Sciatic nerve (tissue), 2 donors: ENCODE measurements around the gene AMZ2. TPM values are rescaled to one million over a fixed set of nuclear protein-coding genes. Genes with fewer than 3 reads are reported as not detected.

Experiments used
- ATAC-seq: fragments of 200-7000 bp; cut with Tn5 transposase; one replicate; pipeline ENCODE4 v1.9.1; 2020; ENCODE audit warnings: mild to moderate bottlenecking, moderate library complexity
- DNase-seq: peaks from one replicate; pipeline ENCODE4 v3.0.0-alpha.2; 2020; ENCODE audit warnings: low spot score
- intact Hi-C: fragments of 100-400 bp; cut with DNase I; formaldehyde crosslinking; loops from one replicate; pipeline ENCODE4 v1.14.2; 2022
- total RNA-seq: library from RNA; stranded (reverse); fragmentation: NEBNext Ultra II Directional; extraction: Animal tissue kit (Norgen Biotek cat#: 25700); gene quantifications from one replicate; pipeline ENCODE4 v1.2.1, GENCODE V29; 2021
- donor health status: DM: no; HTN: no; CAD: no.
- donor health status: DM: no; HTN: no; CAD: no.

The AMZ2 gene
- total RNA-seq, 1 donor from 2014 or later: 62.1 TPM

GRCh38 chr17:68299817-68300216 lies 52.0 kb downstream of the AMZ2 start:
- intact Hi-C loops: no loop called here
- DNase-seq (no peak), ATAC-seq (no peak)

GRCh38 chr17:68301438-68301959 lies 53.7 kb downstream of the AMZ2 start:
- no peak for DNase-seq

GRCh38 chr17:68302066-68302564 lies 54.3 kb downstream of the AMZ2 start:
- peak; percentile 94 for ATAC-seq
- intact Hi-C loops: no loop called here

More at GRCh38 chr17:68301438-68301959, 53.7 kb downstream of the AMZ2 start:
- intact Hi-C loops: no loop called here
- ATAC-seq: peak; percentile 48

DNA sequence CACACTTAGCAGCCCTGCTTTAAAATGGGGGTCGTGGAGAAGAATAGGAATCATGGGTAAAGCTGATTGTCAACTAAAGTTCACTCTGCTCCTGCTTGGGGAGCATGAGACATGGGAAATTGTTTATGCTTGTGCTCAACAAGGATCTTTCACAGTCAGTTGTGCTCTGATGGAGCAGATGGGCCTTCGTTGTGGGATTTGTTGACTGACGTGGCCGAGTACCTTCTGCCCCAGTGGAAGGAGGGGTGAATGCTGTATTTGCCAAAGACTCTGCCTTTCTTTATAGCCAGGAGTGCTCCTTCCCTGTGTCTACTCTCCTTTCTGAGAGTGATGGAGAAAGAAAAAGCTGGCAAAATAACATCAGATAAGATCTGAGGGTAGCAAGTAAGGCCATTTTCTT lies 54.8 kb downstream of the AMZ2 start:
- DNase-seq (no peak), ATAC-seq (peak; percentile 71)
- intact Hi-C loops: no loop called here

More at GRCh38 chr17:68302066-68302564, 54.3 kb downstream of the AMZ2 start:
- DNase-seq: peak; percentile 63

DNA sequence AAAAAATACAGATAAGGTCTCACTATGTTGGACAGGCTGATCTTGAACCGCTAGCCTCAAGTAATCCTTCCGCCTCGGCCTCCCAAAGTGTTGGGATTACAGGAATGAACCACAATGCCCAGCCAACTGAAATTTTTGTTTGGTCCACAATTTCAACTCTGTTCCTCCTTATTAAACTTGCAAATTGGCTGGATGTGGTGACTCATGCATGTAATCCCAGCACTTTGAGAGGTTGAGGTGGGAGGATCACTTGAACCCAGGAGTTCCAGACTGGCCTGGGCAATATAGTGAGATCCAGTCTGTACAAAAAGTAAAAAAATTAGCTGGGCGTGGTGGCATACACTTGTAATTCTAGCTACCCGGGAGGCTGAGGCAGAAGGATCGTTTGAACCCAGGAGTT lies 56.9 kb downstream of the AMZ2 start:
- ATAC-seq (no peak), DNase-seq (no peak)
- intact Hi-C loops: no loop called here

DNA sequence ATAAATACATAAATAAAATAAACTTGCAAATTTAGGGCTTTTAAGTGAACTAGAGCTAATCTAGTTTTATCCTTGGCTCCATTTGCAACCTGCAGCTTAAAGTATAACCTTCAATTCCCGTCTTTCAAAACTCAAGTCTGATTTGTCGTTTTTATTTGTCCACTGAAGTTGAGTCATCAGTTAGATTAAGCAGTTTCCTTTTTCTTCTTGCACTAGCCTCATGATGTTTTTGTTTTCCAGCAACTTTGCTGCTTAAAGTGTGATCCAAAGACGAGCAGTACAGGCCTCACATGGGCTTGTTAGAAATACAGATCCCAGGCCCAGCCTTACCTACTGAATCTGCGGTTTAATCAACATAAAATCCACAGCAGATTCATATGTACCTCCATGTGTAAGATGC lies 57.3 kb downstream of the AMZ2 start:
- no peak for DNase-seq
- intact Hi-C loops: no loop called here
- no peak for ATAC-seq

Other genes starting within 250 kb of the AMZ2 start
- 15.0 TPM for gene KPNA2, start 212.3 kb upstream of the AMZ2 start, total RNA-seq
- 1.1 TPM for gene SLC16A6, start 43.1 kb downstream of the AMZ2 start, total RNA-seq
- 7.0 TPM for gene ARSG, start 43.5 kb downstream of the AMZ2 start, total RNA-seq
- 46.5 TPM for gene WIPI1, start 209.5 kb downstream of the AMZ2 start, total RNA-seq